Breast epithelium (tissue), 3 donors: ENCODE measurements around the gene SLX4IP.

ENCODE experiments used
- POLR2AphosphoS5 ChIP-seq, 3 donors: sonication (generic); formaldehyde crosslinking; IDR thresholded peaks; one replicate each; pipeline ENCODE4 v1.6.1; 2017; ENCODE audit warnings: antibody characterized with exemption in 3 of 3
- TF ChIP-seq, protein P1 (sequence below), 3 donors: fragments of 450-650 bp; IDR thresholded peaks; one replicate each; pipeline ENCODE4 v1.5.1; 2016 to 2017; ENCODE audit warnings: antibody characterized with exemption in 3 of 3, mild to moderate bottlenecking in 3 of 3, moderate library complexity in 3 of 3

DNA sequence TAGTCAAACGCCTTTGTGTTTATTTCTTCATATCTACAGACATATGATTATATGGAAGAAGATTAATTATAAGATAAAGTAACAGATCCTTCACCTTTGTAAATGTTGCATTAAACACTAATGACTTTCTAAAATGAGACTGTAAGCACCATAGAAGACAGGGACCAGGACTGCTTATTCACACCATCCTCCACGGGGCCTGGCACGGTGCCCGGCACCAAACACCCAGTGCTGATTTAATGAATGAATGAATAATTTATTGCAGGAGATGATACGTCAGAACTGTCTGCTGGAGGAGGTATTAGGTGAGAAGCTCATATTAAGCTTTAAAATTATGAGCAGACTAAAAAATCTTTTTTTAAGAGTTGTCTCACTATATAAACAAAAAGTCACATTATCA is 88.3 kb downstream of the SLX4IP start:
- TF ChIP-seq, protein P1, sequence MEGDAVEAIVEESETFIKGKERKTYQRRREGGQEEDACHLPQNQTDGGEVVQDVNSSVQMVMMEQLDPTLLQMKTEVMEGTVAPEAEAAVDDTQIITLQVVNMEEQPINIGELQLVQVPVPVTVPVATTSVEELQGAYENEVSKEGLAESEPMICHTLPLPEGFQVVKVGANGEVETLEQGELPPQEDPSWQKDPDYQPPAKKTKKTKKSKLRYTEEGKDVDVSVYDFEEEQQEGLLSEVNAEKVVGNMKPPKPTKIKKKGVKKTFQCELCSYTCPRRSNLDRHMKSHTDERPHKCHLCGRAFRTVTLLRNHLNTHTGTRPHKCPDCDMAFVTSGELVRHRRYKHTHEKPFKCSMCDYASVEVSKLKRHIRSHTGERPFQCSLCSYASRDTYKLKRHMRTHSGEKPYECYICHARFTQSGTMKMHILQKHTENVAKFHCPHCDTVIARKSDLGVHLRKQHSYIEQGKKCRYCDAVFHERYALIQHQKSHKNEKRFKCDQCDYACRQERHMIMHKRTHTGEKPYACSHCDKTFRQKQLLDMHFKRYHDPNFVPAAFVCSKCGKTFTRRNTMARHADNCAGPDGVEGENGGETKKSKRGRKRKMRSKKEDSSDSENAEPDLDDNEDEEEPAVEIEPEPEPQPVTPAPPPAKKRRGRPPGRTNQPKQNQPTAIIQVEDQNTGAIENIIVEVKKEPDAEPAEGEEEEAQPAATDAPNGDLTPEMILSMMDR (IDR thresholded peaks at IDR 0.05) = no peak
- TF ChIP-seq POLR2AphosphoS5 (IDR thresholded peaks at IDR 0.05) = no peak
